GM21619 (cell line): ENCODE data around the gene CCDC85C.

Source experiments
- ATAC-seq: cut with Tn5 transposase; IDR thresholded peaks from one replicate; pipeline ENCODE4 v1.9.1; 2021; ENCODE audit not compliant: unreplicated experiment

Gene CCDC85C

DNA sequence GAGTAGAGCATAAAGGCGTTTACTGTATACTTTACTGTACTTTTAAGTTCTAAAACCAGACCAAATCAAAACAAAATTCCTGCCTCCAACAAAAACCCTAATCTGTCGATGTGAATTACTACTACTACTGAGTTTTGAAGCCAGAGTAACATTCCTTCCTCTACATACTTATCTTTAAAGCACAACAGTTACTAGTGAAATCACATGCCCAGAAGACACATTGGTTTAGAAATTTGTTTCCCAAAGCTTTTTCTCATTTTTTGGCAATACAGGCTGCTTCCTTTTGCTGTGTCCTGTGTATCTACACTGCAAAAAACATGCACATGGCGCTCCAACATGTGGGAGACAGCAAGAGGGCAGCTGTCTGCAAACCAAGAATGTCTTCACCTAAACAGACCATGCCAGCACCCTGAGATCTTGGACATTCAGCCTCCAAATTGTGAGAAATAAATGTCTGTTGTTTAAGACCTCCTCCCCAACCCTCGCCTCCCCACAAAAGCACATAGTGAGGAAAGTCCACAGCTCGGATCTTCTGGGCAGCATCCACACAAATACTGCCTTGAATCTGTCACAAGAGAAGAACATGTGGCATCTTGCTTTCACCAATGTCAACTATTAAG lies 144.4 kb downstream of the CCDC85C start:
- ATAC-seq = no peak

DNA sequence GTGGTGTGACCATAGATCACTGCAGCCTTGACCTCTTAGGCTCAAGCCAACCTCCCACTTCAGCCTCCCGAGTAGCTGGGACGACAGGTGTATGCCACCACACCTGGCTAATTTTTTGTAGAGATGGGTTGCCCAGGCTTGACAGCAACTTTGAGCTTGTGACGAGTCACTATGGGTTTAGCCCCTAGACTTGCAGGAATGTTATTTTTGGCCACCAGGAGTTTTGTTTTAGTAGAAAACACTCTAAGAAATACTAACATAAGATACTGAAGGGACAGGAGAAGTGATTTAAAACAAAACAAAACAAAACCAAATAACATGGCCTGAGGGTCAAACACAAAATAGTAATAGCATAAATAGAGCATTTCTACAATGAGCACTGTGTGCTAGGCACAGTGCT lies 149.8 kb downstream of the CCDC85C start:
- ATAC-seq = no peak

GRCh38 chr14:99452968-99453367 lies 151.0 kb downstream of the CCDC85C start:
- no peak for ATAC-seq

DNA sequence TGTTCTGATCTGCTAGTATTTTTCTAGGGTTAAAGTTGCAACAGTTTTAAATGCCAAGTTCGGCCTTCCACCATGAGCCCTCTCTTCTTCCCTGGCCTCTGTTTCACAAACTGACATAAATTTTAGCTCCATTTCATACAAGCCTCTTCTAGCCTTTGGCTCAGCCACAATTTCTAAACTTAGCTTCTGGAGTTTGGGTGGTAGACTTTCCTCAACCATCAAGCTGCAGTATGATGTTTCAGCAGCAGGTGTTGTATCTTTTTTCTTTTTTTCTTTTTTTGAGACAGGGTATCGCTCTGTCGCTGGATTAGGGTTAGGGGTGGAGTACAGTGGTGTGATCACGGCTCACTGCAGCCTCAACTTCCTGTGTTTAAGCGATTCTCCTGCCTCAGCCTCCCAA lies 152.8 kb downstream of the CCDC85C start:
- ATAC-seq = no peak

GRCh38 chr14:99450266-99450665 lies 153.7 kb downstream of the CCDC85C start:
- no peak for ATAC-seq
